H1 (cell line): ENCODE results near the gene FCGBP. TPM values are rescaled to one million over a fixed set of nuclear protein-coding genes. Genes with fewer than 3 reads are reported as not detected.

Experiments used
- CTCF ChIA-PET: fragments of 300-600 bp; sonication (Branson Sonifier 250); formaldehyde crosslinking; loops from one replicate; lab custom pipeline; 2021; ENCODE audit not compliant: partially characterized antibody; lab: Charles Lee
- POLR2A ChIA-PET: fragments of 300-600 bp; sonication (Branson Sonifier 250); formaldehyde crosslinking; loops from one replicate; lab custom pipeline; 2021; ENCODE audit warnings: inconsistent platforms; ENCODE audit not compliant: partially characterized antibody; lab: Charles Lee
- DNase-seq, 2 experiments: peaks; one replicate each; pipeline versions ENCODE4 v3.0.0 to v3.0.0-alpha.2; 2010 to 2022; ENCODE audit warnings: low spot score in 2 of 2, low read depth in 1 of 2, mixed read lengths in 1 of 2
- FAIRE-seq: peaks from 2 replicates; lab custom pipeline; 2011; peaks lifted over from hg19 to GRCh38; lab: Jason Lieb, UNC
- H2AFZ ChIP-seq: 2 replicates; pipeline ENCODE4 v1.8.1; 2012; ENCODE audit warnings: low read length, inconsistent platforms
- H2AK5ac ChIP-seq: 2 replicates; pipeline ENCODE4 v1.6.1; 2013; ENCODE audit warnings: low read depth, low read length
- H2BK120ac ChIP-seq: replicated peaks from 2 replicates; pipeline ENCODE3; 2013; ENCODE audit warnings: low read depth, low read length, inconsistent platforms
- H2BK12ac ChIP-seq: 2 replicates; pipeline ENCODE4 v1.6.1; 2013; ENCODE audit warnings: low read depth, low read length
- H2BK15ac ChIP-seq: 2 replicates; pipeline ENCODE4 v1.6.1; 2013; ENCODE audit warnings: low read length
- H2BK20ac ChIP-seq: 2 replicates; pipeline ENCODE4 v1.6.1; 2013; ENCODE audit warnings: low read length
- H2BK5ac ChIP-seq: 2 replicates; pipeline ENCODE4 v1.6.1; 2013; ENCODE audit warnings: low read depth, low read length
- H3K14ac ChIP-seq: 2 replicates; pipeline ENCODE4 v1.6.1; 2013; ENCODE audit warnings: inconsistent platforms; ENCODE audit not compliant: insufficient read length
- H3K18ac ChIP-seq: 2 replicates; pipeline ENCODE4 v1.6.1; 2013; ENCODE audit warnings: low read length; ENCODE audit errors: extremely low read depth
- H3K23ac ChIP-seq: 2 replicates; pipeline ENCODE4 v1.6.1; 2013; ENCODE audit warnings: inconsistent platforms; ENCODE audit not compliant: insufficient read length
- H3K23me2 ChIP-seq: 2 replicates; pipeline ENCODE4 v1.6.1; 2013; ENCODE audit warnings: low read depth, low read length
- H3K27ac ChIP-seq: 2 replicates; pipeline ENCODE4 v1.6.1; 2011; ENCODE audit warnings: low read depth, low read length, inconsistent platforms
- H3K27me3 ChIP-seq, 4 experiments: replicated peaks in 1 of 4; 1 replicate in 1 of 4; 2 replicates in 3 of 4; pipeline versions ENCODE4 v1.6.1 to v1.8.1; 2011 to 2013; ENCODE audit warnings: low read length in 3 of 4, mild to moderate bottlenecking in 3 of 4, inconsistent platforms in 2 of 4, mixed read lengths in 2 of 4, moderate library complexity in 1 of 4; ENCODE audit not compliant: control insufficient read depth in 3 of 4, insufficient read depth in 3 of 4; ENCODE audit errors: extremely low read depth in 1 of 4
- H3K36me3 ChIP-seq, 4 experiments: 2 replicates each; pipeline versions ENCODE4 v1.6.1 to v1.8.1; 2011 to 2013; ENCODE audit warnings: mild to moderate bottlenecking in 4 of 4, low read length in 3 of 4, moderate library complexity in 2 of 4, control low read depth in 1 of 4, inconsistent platforms in 1 of 4; ENCODE audit not compliant: insufficient read depth in 4 of 4, control insufficient read depth in 2 of 4
- H3K4ac ChIP-seq: replicated peaks from 2 replicates; pipeline ENCODE3; 2013; ENCODE audit warnings: low read length, low read depth, mixed read lengths, inconsistent platforms; ENCODE audit not compliant: insufficient read length
- H3K4me1 ChIP-seq, 4 experiments: replicated peaks in 1 of 4; 1 replicate in 1 of 4; 2 replicates in 3 of 4; pipeline versions ENCODE4 v1.6.1 to v1.8.1; 2011 to 2013; ENCODE audit warnings: low read length in 3 of 4, inconsistent platforms in 2 of 4, mixed read lengths in 1 of 4; ENCODE audit not compliant: insufficient read depth in 4 of 4, control insufficient read depth in 3 of 4
- H3K4me2 ChIP-seq, 2 experiments: 2 replicates each; pipeline versions ENCODE4 v1.6.1 to v1.8.1; 2011 to 2013; ENCODE audit warnings: low read depth in 2 of 2, low read length in 2 of 2, control low read depth in 1 of 2, inconsistent platforms in 1 of 2, mild to moderate bottlenecking in 1 of 2; ENCODE audit not compliant: insufficient read depth in 1 of 2
- H3K4me3 ChIP-seq, 4 experiments: fragments of 200-600, 300-600 bp in 1 of 4; sonication (generic), shearing (Covaris generic), sonication (Bioruptor Twin) in 1 of 4; 2 replicates each; pipeline versions ENCODE4 v1.5.1 to v1.8.1; 2011 to 2016; ENCODE audit warnings: low read length in 4 of 4, low read depth in 3 of 4, control low read depth in 2 of 4, inconsistent platforms in 2 of 4, mild to moderate bottlenecking in 2 of 4, mixed read lengths in 1 of 4, moderate library complexity in 1 of 4; ENCODE audit not compliant: insufficient read depth in 2 of 4; ENCODE audit errors: extremely low read depth in 1 of 4
- H3K56ac ChIP-seq: replicated peaks from 2 replicates; pipeline ENCODE3; 2013; ENCODE audit warnings: low read depth, mild to moderate bottlenecking, mixed read lengths, low read length, inconsistent platforms; ENCODE audit not compliant: insufficient read length
- H3K79me1 ChIP-seq: 2 replicates; pipeline ENCODE4 v1.6.1; 2013; ENCODE audit warnings: low read depth, low read length, control low read depth
- H3K79me2 ChIP-seq, 2 experiments: 2 replicates each; pipeline versions ENCODE4 v1.6.1 to v1.8.1; 2012 to 2013; ENCODE audit warnings: low read length in 2 of 2, mild to moderate bottlenecking in 2 of 2, inconsistent platforms in 1 of 2; ENCODE audit not compliant: insufficient read depth in 2 of 2, control insufficient read depth in 1 of 2
- H3K9ac ChIP-seq, 4 experiments: replicated peaks in 1 of 4; 1 replicate in 1 of 4; 2 replicates in 3 of 4; pipeline versions ENCODE4 v1.6.1 to v1.8.1; 2011 to 2013; ENCODE audit warnings: low read depth in 3 of 4, low read length in 3 of 4, control low read depth in 2 of 4, mild to moderate bottlenecking in 2 of 4, moderate library complexity in 2 of 4, inconsistent platforms in 1 of 4; ENCODE audit errors: extremely low read depth in 1 of 4
- H3K9me3 ChIP-seq, 2 experiments: 2 replicates each; pipeline versions ENCODE4 v1.6.1 to v1.8.1; 2012 to 2013; ENCODE audit warnings: mild to moderate bottlenecking in 2 of 2, moderate library complexity in 2 of 2, control low read depth in 1 of 2, inconsistent platforms in 1 of 2, low read depth in 1 of 2, low read length in 1 of 2, mixed read lengths in 1 of 2; ENCODE audit not compliant: insufficient read depth in 2 of 2
- H4K20me1 ChIP-seq, 2 experiments: replicated peaks in 1 of 2; 2 replicates each; pipeline versions ENCODE3 to v1.8.1; 2011 to 2013; ENCODE audit warnings: inconsistent platforms in 2 of 2, low read length in 2 of 2, mild to moderate bottlenecking in 1 of 2; ENCODE audit not compliant: insufficient read depth in 2 of 2, control insufficient read depth in 1 of 2
- H4K5ac ChIP-seq: 2 replicates; pipeline ENCODE4 v1.6.1; 2013; ENCODE audit warnings: low read length, low read depth, mixed read lengths, inconsistent platforms; ENCODE audit not compliant: insufficient read length
- H4K8ac ChIP-seq: 2 replicates; pipeline ENCODE4 v1.8.0; 2013; ENCODE audit warnings: mild to moderate bottlenecking, moderate library complexity, low read length, inconsistent platforms; ENCODE audit not compliant: insufficient read depth; ENCODE audit errors: extremely low read depth
- H4K91ac ChIP-seq: replicated peaks from 2 replicates; pipeline ENCODE3; 2013; ENCODE audit warnings: low read length, mixed read lengths, inconsistent platforms; ENCODE audit not compliant: insufficient read length
- JUN ChIP-seq: IDR thresholded peaks from 2 replicates; pipeline ENCODE4 v1.6.1; 2011; ENCODE audit warnings: low read depth, mild to moderate bottlenecking, improper control_type of control experiment, low read length
- KDM1A ChIP-seq: fragments of 200-600, 300-600 bp; sonication (generic); IDR thresholded peaks from 2 replicates; pipeline ENCODE4 v1.7.1; 2016; ENCODE audit warnings: mild to moderate bottlenecking, low read length, borderline replicate concordance
- PHF8 ChIP-seq: fragments of 200-600 bp; sonication (generic); conservative IDR thresholded peaks from 2 replicates; pipeline ENCODE4 v1.7.1; 2012; ENCODE audit warnings: low read depth, mild to moderate bottlenecking, inconsistent platforms, low read length, moderate library complexity
- RXRA ChIP-seq: IDR thresholded peaks from 2 replicates; pipeline ENCODE4 v1.6.1; 2011; ENCODE audit warnings: low read depth, mild to moderate bottlenecking, low read length, moderate library complexity; ENCODE audit not compliant: insufficient read depth
- WGBS, 2 experiments: shearing (Covaris generic) in 1 of 2; methylation state at CpG; one replicate each; pipeline versions ENCODE4 v1.1.6 to v1.1.7; 2013 to 2015; ENCODE audit warnings: low lambda C conversion rate in 2 of 2, mixed read lengths in 2 of 2, inconsistent platforms in 1 of 2, low coverage in 1 of 2, missing lambda C conversion rate in 1 of 2; ENCODE audit not compliant: insufficient replicate concordance in 2 of 2, insufficient coverage in 1 of 2, insufficient read length in 1 of 2; ENCODE audit errors: extremely low coverage in 1 of 2, missing lambda C conversion rate in 1 of 2; 5-methylcytosine and 5-hydroxymethylcytosine counted together
- polyA plus RNA-seq, 7 experiments: library from polyadenylated mRNA; depleted of rRNA in 3 of 7; stranded (reverse) in 5 of 7; unstranded in 2 of 7; fragments of >200 nt in 5 of 7; fragments of 200-250 nt in 2 of 7; gene quantifications; 1 replicate in 5 of 7; 2 replicates in 1 of 7; 4 replicates in 1 of 7; pipeline versions ENCODE4 v1.2.1 to v1.2.3, GENCODE V29; 2011 to 2013; ENCODE audit warnings: missing spikeins in 2 of 7, mixed read lengths in 2 of 7
- total RNA-seq: library from RNA; stranded (reverse); fragmentation: NEBNext Ultra II Directional; extraction: Animal tissue kit (Norgen Biotek cat#: 25700); gene quantifications from 2 replicates; pipeline ENCODE4 v1.2.1, GENCODE V29; 2021

The FCGBP gene
- total and polyA plus RNA-seq, 2 of the 8 experiments (the other 6 are each of a cell fraction or from before 2014, with no cell fraction given), result 1.1 to 3.1 TPM

GRCh38 chr19:39908803-39909202 is 25.6 kb downstream of the FCGBP start:
- H3K36me3 ChIP-seq, result no peaks in the 10 kb centered on the region
- H2BK5ac ChIP-seq, result no peak overlapping the region
- no peaks in the 10 kb centered on the region for H3K79me1 ChIP-seq
- H3K9ac ChIP-seq, result no peak overlapping the region
- H2AFZ ChIP-seq, result no peak overlapping the region
- no peak overlapping the region for H3K27ac ChIP-seq
- TF ChIP-seq KDM1A (no peak), RXRA (no peak), PHF8 (no peak), JUN (no peak)
- no peak overlapping the region for H2BK20ac ChIP-seq
- 91% methylated on average over 6 of the region's 6 CpGs; no CpG with 5 or more reads in 1 of the 2 experiments for WGBS, 2 experiments
- H3K4me1 ChIP-seq, result no peaks in the 10 kb centered on the region
- H2BK120ac ChIP-seq, result no peak overlapping the region
- H3K27me3 ChIP-seq, result no peaks in the 10 kb centered on the region
- CTCF ChIA-PET, result no interaction called here
- H3K4ac ChIP-seq, result no peak overlapping the region
- H3K23me2 ChIP-seq, result no peaks in the 10 kb centered on the region
- H4K8ac ChIP-seq, result no peak overlapping the region
- no peak overlapping the region for H2BK15ac ChIP-seq
- no peak overlapping the region for H3K14ac ChIP-seq
- H3K4me3 ChIP-seq, result no peak overlapping the region
- FAIRE-seq (no peak), DNase-seq (no peak)
- H4K91ac ChIP-seq, result no peak overlapping the region
- no peaks in the 10 kb centered on the region for H4K20me1 ChIP-seq
- H2BK12ac ChIP-seq, result no peak overlapping the region
- POLR2A ChIA-PET, result no interaction called here
- no peak overlapping the region for H4K5ac ChIP-seq
- no peak overlapping the region for H3K56ac ChIP-seq
- H3K4me2 ChIP-seq, result no peak overlapping the region
- no peak overlapping the region for H3K23ac ChIP-seq
- H2AK5ac ChIP-seq, result no peak overlapping the region
- H3K18ac ChIP-seq, result no peak overlapping the region
- no peaks in the 10 kb centered on the region for H3K9me3 ChIP-seq
- H3K79me2 ChIP-seq, result no peaks in the 10 kb centered on the region
